Skeletal muscle satellite cell (primary cell): ENCODE results near the gene IFT172. TPM values are rescaled to one million over a fixed set of nuclear protein-coding genes. Genes with fewer than 3 reads are reported as not detected.

Experiments
- small RNA-seq: library from RNA; depleted of rRNA; stranded (forward); fragments of <200 nt; gene quantifications from one replicate; pipeline ENCODE3, GENCODE V24; 2012

Gene IFT172

Small RNA genes lying within 50 kb of the gene (small RNA-seq; reads per million reads assigned to genes)
- gene RNU6-986P = not detected
